ENCODE measurements around the gene CCND3.

DNA sequence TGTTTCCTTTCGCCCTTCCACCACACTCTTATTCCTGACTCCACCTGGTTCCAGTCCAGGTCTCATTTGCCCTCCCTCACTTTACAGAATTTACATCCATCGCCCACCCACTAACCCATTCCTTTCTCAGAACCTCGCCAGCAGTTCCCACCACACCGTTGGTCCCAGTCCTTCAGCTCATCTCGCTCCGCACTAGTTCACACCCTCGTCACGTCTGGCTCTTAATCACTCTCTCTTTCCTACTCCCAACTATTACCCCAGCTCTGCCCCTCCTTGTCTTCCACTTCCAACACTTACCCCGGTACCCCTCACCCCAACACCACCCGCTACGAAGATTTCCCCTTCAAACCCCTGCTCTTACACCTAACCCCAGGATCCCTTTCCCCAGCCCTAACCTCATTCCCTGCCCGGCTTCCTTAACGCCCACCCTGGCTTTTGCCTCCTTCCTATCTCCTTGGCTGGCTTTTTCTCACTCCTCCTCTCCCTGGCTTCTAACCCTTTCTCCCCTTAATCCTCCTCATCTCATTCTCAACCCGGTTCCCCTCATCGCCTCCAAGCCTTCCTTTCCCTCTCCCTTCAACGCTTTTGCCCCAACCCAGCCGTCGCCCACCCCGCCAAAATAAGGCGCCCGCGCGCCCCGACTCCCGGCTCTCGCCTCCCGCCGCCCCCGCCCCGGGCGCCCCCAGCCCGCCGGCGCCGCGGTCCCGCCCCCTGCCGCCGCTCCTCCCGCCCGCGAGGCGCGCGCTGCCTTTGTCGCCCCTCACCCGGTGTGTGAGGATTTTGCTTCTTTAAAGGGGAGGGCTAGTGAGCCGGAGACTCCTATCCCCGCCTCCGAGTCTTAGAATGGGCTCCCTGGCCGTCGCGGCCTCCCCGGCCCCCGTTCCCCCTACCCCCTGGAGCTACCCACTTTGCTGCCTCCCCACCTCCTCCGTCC, 47.0 kb downstream of the CCND3 start:
- no peak for TF ChIP-seq POLR2A (IDR thresholded peaks at IDR 0.05)
- TF ChIP-seq, protein P1, sequence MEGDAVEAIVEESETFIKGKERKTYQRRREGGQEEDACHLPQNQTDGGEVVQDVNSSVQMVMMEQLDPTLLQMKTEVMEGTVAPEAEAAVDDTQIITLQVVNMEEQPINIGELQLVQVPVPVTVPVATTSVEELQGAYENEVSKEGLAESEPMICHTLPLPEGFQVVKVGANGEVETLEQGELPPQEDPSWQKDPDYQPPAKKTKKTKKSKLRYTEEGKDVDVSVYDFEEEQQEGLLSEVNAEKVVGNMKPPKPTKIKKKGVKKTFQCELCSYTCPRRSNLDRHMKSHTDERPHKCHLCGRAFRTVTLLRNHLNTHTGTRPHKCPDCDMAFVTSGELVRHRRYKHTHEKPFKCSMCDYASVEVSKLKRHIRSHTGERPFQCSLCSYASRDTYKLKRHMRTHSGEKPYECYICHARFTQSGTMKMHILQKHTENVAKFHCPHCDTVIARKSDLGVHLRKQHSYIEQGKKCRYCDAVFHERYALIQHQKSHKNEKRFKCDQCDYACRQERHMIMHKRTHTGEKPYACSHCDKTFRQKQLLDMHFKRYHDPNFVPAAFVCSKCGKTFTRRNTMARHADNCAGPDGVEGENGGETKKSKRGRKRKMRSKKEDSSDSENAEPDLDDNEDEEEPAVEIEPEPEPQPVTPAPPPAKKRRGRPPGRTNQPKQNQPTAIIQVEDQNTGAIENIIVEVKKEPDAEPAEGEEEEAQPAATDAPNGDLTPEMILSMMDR (IDR thresholded peaks at IDR 0.05): no peak
